NCI-H146 treated with DMSO at 0.1 percent for 48 hours (cell line): ENCODE results near the gene LIPC.

Experiments used
- DNase-seq: peaks from one replicate; lab custom pipeline; 2025; ENCODE audit not compliant: unreplicated experiment; lab: John Stamatoyannopoulos, UW

Gene LIPC

DNA sequence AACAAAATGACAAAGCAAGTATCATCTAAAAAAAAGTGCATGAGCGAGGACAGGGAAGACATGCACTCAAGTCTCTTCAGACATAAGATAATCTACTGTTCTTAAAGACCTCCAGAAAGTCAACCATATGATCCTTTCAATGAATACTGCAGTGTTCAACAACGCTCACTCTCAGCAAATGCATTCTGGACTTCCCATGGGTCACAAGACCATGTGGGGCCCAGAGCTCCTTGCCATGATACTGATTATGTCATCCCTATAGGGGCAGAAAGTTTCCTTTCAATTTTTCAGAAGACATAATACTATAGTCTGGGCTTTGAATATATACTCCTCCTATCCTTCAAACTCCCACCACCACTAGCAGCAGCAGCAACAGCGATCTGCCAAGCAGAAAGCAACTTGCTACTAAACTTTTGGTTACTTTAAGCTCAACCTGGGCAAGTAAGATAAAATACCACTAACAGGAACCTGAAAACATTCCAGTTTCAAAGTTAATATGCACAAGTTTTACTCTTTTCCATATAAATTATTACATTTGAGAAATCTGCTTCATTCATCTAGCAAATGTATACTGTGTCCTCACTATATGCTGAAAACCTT lies 174.2 kb downstream of the LIPC start:
- no peak for DNase-seq

DNA sequence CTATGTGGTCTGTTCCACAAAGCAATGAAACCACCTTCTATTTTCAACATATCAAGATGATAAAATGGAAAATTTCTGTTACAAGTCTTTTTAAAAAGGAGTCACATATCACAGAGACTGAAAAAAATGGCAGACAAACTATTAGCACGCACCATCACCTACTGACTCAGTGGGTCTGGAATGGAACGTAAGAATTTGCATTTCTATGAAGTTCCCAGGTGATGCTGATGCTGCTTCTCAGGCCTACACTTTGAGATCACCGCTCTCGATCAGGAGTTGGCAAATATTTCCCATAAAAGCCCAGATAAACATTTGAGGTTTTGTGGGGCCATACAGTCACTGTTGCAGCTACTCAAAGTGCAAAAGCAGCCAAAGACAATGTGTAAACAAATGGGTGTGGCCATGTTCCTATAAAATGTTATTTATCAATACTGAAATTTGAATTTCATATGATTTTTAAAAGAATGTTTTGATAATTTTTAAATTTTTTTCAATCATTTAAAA lies 174.8 kb downstream of the LIPC start:
- DNase-seq, result no peak

DNA sequence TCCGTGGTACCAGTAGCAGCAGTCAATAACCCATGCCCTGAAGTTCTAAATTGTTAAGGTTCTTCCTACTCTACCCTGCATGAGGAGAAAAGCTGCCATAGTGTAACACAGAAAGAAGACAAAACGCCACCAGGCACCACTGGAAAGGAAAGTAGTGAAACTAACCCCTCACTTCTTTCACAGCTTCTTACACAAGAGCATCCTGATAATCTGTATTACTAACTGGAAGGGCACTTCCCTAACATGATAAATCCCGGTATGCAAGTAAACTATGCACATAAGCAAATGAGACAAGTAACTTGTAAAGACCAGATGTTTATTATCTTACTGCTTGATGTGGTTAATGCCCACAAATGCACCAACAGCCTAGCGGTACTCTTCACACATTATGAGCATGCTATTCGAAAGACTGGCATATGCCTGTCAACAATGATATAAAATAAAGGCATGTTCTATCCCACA lies 176.4 kb downstream of the LIPC start:
- no peak for DNase-seq

GRCh38 chr15:58608711-58609110 lies 176.9 kb downstream of the LIPC start:
- DNase-seq, result no peak

DNA sequence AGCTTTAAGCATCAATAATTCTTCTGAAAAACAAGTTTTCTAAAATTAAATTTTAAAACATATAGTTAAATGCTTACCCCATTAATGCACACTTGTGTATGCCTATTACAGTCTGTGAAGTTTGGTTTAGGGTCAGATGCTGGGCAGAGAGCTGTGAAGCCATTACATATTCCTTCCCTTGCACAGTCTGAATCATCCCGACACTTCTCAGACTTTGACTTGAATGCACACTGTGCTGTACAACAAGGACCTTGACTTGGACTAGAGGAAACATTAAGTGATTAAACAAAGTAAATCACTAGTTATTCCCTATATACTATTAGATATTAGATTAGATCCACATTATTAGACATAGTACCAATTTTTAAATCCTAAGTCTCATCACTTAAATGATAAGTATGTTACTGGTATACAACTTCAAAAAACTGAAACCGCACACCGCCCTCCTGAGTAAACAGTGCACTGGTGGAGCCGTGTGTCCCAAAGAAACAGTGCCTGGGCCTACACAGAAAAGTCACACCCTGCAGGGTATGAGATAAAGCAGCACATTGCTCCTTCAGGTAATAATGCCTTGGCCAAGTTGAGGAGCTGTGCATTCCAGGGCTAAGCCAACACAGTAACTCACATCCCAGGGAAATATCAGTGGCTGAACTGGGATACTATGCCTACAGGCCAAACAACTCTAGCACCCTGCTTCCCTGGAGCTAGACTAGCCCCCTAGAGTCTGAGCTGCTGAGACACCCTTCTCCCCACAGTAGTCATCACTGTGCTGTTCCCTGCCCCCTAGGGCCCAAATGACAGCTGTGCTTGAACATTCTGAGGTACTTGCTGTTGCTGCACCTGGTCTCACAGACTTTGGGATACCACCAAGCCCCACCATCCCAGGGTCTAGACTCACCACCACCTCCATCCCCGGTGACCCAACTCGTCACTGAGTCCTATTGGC lies 180.2 kb downstream of the LIPC start:
- DNase-seq, result no peak

GRCh38 chr15:58616171-58616570 lies 184.4 kb downstream of the LIPC start:
- no peak for DNase-seq
